HL-60 (cell line): ENCODE data around the gene RIC8A.

Experiments used
- DNase-seq, 2 experiments: peaks; one replicate each; pipeline ENCODE4 v3.0.0-alpha.2; 2010 to 2020; ENCODE audit warnings: low read depth in 1 of 2, low spot score in 1 of 2
- H3K27ac ChIP-seq: fragments of 250-450 bp; sonication (Bioruptor Pico); replicated peaks from 2 replicates; pipeline ENCODE4 v1.5.1; 2020; ENCODE audit warnings: mild to moderate bottlenecking, moderate library complexity
- H3K27me3 ChIP-seq: fragments of 250-450 bp; sonication (Bioruptor Pico); 2 replicates; pipeline ENCODE4 v1.5.1; 2021; ENCODE audit warnings: mild to moderate bottlenecking, moderate library complexity; ENCODE audit not compliant: insufficient read depth, poor library complexity, severe bottlenecking
- H3K4me3 ChIP-seq: replicated peaks from 2 replicates; pipeline ENCODE4 v1.5.1; 2011; ENCODE audit warnings: mild to moderate bottlenecking, control low read depth, low read length; ENCODE audit not compliant: insufficient read depth
- GABPA ChIP-seq: IDR thresholded peaks from 2 replicates; pipeline ENCODE4 v1.6.1; 2012; ENCODE audit warnings: low read depth
- POLR2AphosphoS5 ChIP-seq: IDR thresholded peaks from 2 replicates; pipeline ENCODE4 v1.6.1; 2012; ENCODE audit warnings: low read depth
- SPI1 ChIP-seq: IDR thresholded peaks from 2 replicates; pipeline ENCODE4 v1.6.1; 2012; ENCODE audit warnings: low read depth, mild to moderate bottlenecking, borderline replicate concordance
- TF ChIP-seq, protein P1 (sequence below): IDR thresholded peaks from 2 replicates; pipeline ENCODE4 v1.6.1; 2012; ENCODE audit warnings: low read depth; ENCODE audit not compliant: insufficient replicate concordance
- TF ChIP-seq, protein P2 (sequence below): IDR thresholded peaks from one replicate; pipeline ENCODE4 v1.5.1; 2011; ENCODE audit warnings: low read length, control low read depth, inconsistent platforms; ENCODE audit not compliant: insufficient read depth

The RIC8A gene

DNA sequence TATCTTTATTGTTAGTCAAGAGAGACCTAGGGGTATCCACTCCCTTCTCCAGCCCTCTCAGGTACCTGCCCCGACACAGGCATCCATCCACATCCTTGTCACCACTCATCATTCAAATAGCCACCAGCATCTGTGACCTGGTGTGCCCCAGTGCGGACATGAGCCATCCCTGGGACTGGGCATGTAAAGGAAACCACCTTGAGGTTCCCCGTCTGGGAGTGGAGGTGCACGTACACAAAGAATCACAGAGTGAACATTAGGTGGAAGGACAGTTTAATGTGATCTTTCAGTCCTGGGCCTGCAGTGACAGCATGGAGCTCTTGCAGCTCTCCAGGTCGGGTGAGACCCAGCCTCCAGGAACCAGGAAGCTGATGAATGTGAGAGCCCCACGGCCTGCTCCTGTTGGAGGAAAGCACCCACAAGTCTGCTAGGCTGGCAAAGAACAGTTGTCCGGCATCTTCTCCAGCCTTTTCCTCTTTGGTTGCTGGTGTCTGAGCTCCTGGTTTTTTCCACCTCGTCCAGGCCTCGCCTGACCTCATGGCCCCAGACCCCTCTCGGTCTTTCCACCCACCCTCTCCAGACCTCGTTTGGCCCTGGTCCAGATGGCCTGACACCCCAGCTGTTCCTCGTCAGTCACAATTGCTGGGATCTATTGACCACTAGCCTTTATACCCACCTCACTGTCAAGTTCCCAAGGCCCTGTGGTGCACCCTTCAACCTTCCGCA is 45.8 kb downstream of the RIC8A start:
- Histone ChIP-seq H3K27ac (no peak overlapping the region), H3K4me3 (no peak overlapping the region), H3K27me3 (no peaks in the 10 kb centered on the region)
- no peak for DNase-seq
- TF ChIP-seq, protein P1, sequence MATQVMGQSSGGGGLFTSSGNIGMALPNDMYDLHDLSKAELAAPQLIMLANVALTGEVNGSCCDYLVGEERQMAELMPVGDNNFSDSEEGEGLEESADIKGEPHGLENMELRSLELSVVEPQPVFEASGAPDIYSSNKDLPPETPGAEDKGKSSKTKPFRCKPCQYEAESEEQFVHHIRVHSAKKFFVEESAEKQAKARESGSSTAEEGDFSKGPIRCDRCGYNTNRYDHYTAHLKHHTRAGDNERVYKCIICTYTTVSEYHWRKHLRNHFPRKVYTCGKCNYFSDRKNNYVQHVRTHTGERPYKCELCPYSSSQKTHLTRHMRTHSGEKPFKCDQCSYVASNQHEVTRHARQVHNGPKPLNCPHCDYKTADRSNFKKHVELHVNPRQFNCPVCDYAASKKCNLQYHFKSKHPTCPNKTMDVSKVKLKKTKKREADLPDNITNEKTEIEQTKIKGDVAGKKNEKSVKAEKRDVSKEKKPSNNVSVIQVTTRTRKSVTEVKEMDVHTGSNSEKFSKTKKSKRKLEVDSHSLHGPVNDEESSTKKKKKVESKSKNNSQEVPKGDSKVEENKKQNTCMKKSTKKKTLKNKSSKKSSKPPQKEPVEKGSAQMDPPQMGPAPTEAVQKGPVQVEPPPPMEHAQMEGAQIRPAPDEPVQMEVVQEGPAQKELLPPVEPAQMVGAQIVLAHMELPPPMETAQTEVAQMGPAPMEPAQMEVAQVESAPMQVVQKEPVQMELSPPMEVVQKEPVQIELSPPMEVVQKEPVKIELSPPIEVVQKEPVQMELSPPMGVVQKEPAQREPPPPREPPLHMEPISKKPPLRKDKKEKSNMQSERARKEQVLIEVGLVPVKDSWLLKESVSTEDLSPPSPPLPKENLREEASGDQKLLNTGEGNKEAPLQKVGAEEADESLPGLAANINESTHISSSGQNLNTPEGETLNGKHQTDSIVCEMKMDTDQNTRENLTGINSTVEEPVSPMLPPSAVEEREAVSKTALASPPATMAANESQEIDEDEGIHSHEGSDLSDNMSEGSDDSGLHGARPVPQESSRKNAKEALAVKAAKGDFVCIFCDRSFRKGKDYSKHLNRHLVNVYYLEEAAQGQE = no peak
- TF ChIP-seq POLR2AphosphoS5 (no peak; the same call in 1 of the 2 replicates), SPI1 (no peak), GABPA (no peak)
- TF ChIP-seq, protein P2, sequence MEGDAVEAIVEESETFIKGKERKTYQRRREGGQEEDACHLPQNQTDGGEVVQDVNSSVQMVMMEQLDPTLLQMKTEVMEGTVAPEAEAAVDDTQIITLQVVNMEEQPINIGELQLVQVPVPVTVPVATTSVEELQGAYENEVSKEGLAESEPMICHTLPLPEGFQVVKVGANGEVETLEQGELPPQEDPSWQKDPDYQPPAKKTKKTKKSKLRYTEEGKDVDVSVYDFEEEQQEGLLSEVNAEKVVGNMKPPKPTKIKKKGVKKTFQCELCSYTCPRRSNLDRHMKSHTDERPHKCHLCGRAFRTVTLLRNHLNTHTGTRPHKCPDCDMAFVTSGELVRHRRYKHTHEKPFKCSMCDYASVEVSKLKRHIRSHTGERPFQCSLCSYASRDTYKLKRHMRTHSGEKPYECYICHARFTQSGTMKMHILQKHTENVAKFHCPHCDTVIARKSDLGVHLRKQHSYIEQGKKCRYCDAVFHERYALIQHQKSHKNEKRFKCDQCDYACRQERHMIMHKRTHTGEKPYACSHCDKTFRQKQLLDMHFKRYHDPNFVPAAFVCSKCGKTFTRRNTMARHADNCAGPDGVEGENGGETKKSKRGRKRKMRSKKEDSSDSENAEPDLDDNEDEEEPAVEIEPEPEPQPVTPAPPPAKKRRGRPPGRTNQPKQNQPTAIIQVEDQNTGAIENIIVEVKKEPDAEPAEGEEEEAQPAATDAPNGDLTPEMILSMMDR = no peak

DNA sequence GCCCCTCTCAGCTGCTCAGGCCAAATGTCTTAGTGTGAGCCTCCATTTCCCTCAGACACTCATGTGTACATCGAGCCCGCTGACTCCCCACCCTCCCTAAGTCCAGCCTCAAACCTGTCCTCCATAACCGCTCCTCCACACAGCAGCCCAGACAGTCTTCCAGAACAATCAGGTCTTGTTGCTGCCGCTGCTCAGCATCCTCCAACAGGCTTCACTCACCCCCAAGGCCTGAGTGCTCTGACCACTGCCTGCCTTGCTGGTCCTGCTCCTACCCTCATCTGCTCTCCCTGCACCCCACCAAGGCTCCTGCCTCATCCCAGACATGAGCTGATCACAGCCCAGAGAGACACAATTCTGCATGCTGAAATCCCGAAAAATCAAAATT is 46.4 kb downstream of the RIC8A start:
- DNase-seq = no peak
- Histone ChIP-seq H3K27me3 (no peaks in the 10 kb centered on the region), H3K4me3 (no peak overlapping the region), H3K27ac (no peak overlapping the region)
- TF ChIP-seq POLR2AphosphoS5 (no peak), SPI1 (no peak), GABPA (no peak)
- TF ChIP-seq, protein P1 = no peak
- TF ChIP-seq, protein P2 = no peak

DNA sequence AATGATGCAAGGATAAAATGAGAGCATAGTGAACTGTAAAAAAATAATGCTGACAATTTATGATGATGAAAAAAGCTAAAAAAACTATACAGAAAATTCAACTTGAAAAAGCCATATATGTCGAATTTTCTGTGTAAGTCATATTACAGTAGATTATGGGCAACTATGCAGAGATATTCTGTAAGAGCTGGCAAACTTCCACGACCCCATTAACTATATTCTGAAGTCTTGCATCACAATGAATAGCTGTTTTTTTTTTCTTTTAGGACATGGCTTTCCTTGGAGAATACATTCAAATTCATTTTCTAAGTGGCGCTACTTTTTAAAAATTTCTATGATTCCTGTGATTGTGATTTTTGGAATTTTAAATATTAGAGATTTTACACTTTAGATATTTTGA is 47.7 kb downstream of the RIC8A start:
- Histone ChIP-seq H3K27ac (no peak overlapping the region), H3K4me3 (no peak overlapping the region), H3K27me3 (no peaks in the 10 kb centered on the region)
- DNase-seq = no peak
- no peak for TF ChIP-seq SPI1
- TF ChIP-seq, protein P1 = no peak
- TF ChIP-seq GABPA = no peak
- TF ChIP-seq, protein P2 = no peak
- TF ChIP-seq POLR2AphosphoS5 = no peak
